GM15510 (cell line): ENCODE results near the gene TPM4.

Experiments used
- POLR2A ChIP-seq: IDR thresholded peaks from 3 replicates; pipeline ENCODE4 v1.6.1; 2011; ENCODE audit warnings: borderline replicate concordance; ENCODE audit not compliant: insufficient read length; ENCODE audit errors: extremely low read depth

The TPM4 gene

DNA sequence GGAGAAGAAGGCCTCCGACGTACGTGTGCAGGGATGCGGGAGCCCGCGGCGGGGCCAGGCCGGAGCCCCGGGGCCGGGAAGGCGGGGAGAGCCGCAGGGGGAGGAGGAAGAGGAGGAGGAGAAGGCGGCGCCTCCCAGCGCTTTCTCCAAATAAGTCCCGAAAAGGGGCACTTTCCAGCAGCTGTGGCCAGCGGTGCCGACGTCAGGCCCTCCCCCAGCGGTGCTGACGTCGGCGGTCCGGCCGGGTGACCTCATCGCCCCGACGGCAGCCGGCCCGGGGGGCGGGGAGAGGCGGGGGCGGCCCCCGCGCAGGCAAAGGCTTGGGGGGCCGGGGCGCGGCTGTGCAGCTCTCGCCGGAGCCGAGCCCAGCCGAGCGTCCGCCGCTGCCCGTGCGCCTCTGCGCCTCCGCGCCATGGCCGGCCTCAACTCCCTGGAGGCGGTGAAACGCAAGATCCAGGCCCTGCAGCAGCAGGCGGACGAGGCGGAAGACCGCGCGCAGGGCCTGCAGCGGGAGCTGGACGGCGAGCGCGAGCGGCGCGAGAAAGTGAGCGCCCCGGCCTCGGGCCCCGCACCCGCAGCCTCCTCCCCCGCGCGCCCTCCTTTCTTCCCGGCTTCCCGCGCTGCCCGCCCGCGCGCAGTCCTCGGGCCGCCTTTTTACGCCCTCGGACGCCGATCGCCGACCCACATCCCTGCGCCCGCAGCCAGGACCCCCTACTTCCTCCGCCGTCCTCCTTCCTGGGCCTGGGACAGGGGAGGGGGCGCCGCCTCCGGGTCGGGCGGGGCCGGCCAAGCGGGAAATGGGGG is at the start of gene TPM4:
Gene TPM4 (plus strand): TSS at position 342 of the 804 bp plus-strand sequence. CDS start 71 bp downstream, at position 413.
- peak; percentile 88 for TF ChIP-seq POLR2A

DNA sequence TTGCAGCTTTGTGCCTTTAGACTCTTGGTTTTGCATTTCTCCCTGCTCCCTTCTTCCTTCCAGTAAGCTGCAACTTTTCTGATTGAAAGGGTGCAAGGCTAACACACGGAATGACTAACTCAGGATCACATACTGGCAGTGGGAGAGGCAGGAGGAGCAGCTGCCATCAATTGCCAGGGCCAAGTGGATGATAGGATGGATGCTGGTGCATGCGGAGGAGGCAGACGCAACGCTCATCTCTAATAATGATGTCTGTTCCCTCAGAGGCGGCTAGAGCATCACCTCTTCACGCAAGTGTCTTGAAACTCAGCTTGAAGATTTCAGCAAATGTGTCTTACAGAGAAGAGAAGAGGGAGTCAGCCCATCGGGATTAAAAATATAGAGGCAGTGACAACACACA is 49.5 kb upstream of the TPM4 start:
- TF ChIP-seq POLR2A, result no peak

DNA sequence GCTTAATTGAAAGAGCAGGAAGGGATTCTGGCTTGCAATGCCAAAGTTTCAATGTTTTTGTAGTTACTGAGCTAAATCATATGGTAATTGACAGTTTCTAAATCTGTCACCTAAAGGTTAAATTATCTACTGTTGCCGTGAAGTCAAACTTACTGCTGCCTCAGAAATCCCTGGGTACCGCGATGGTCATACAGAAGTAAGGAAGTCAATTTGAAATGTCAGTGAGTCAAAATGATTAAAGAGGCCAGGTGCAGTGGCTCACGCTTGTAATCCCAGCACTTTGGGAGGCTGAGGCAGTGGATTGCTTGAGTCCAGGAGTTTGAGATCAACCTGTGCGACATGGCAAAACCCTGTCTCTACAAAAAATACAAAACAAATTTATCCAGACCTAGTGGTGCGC is 48.8 kb upstream of the TPM4 start:
- no peak for TF ChIP-seq POLR2A

DNA sequence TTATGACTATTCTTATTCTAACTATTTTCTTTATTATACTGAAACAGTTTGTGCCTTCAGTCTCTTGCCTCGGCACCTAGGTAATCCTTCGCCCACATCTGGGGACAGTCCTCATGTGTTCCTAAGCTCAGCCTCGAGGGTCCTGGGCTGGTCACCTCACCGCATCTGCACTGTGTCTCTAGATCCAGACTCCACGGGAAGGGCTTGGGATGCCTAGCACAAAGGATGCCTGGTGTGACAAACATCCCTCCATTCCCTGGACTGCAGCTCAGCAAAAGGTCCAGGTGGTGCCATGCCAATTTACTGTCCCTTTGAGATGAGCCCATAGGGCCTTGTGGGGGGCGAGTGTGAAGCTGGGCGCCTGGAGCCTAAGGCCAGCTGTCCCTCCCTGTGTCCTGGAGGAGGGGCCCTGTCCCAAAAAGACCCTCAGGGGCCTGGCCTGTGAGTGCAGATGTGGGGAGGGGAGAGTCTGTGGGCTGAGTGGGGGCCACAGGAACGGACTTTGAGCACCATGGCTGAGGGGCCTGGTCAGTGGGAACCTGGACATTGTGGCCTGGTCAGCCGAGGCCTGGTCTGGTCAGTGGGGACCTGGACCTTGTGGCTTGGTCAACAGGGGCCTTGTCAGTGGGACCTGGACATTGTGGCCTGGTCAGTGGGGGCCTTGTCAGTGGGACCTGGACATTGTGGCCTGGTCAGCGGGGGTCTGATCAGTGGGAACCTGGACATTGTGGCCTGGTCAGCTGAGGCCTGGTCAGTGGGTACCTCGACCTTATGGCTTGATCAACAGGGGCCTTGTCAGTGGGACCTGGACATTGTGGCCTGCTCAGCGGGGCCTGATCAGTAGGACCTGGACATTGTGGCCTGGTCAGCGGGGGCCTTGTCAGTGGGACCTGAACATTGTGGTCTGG is 45.1 kb upstream of the TPM4 start:
- no peak for TF ChIP-seq POLR2A

DNA sequence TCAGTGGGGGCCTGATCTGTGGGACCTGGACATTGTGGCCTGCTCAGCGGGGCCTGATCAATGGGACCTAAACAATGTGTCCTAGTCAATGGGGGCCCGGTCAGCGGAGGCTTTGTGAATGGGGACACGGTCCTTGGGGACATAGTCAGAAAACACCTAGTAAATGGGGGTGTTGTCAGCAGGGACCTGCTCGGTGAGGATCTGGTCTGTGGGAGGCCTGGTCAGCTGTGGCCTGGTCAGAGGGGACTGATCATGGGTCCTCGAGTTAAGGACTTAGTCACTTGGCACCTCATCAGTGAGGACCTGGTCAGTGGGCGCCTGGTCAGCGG is 44.5 kb upstream of the TPM4 start:
- TF ChIP-seq POLR2A, result no peak

DNA sequence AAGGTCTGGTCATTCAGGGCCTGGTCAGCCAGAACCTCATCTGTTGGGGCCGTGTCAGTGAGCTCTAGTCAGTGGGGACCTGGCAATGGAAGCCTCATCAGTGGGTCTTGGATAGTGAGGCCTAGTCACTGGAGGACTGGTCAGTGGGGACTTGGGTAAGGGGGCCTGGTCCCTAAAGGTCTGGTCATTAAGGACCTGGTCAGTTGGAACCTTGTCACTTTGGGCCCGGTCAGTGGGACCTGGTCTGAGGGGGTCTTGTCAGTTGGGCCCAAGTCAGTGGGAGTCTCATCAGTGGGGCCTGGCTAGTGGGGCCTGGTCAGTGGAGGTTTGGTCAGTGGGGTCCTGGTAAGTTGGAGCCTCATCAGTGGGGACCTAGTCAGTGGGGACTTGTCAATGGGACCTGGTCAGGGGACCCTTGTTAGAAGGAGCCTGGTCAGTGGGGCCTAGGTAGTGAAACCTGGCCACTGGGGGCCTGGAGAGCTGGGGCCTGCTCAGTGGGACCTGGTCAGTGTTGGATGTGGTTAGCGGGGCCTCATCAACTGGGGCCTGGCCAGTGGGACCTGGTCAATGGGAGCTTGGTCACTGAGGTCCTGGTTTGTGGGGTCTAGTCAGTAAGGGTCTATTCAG is 43.7 kb upstream of the TPM4 start:
- no peak for TF ChIP-seq POLR2A

DNA sequence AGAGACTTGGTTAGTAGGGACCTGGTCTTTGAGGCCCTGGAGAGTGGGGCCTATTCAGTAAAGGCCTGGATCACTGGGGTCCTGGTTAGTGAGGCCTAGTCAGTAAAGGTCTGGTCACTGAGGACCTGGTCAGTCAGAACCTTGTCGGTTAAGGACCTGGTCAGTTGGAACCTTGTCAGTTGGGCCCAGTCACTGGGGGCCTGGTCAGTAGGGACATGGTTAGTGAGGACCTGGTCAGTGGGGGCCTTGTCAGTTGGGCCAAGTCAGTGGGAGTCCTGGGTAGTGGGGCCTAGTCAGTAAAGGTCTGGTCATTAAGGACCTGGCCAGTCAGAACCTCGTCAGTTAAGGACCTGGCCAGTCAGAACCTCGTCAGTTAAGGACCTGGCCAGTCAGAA is 43.2 kb upstream of the TPM4 start:
- no peak for TF ChIP-seq POLR2A

DNA sequence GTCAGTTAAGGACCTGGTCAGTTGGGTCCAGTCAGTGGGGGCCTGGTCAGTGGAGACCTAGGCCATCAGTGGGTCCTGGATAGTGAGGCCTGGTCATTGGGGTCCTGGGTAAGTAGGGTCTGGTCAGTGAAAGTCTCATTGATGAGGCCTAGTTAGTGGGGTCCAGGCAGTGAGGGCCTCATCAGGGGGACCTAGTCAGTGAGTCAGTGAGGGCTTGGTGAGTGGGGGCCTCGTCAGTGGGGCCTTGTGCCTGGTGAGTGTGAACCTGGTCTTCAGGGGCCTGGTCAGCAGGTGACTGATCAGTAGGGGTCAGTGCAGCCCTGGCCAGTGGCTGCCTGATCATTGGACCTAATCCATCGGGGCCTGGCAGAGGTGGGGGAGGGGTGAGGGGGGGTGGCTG is 42.6 kb upstream of the TPM4 start:
- TF ChIP-seq POLR2A, result no peak

DNA sequence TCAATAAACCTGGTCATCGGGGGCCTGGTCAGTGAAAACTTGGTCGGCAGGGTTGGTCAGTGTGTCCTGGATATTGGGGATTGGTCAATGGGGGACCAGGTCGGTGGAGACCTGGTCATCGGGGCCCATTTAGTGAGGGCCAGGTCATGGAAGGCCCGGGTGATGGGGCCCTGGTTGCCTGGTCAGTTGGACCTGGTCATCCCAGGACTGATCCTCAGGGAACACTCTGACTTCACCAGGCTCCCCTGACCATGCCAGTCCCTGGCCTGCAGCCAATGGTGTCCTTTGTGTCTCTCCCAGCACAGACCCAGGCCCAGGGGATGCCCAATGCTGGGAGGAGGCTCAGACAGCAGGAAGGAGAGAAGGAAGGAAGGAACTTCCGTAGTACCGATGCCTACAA is 42.1 kb upstream of the TPM4 start:
- no peak for TF ChIP-seq POLR2A

DNA sequence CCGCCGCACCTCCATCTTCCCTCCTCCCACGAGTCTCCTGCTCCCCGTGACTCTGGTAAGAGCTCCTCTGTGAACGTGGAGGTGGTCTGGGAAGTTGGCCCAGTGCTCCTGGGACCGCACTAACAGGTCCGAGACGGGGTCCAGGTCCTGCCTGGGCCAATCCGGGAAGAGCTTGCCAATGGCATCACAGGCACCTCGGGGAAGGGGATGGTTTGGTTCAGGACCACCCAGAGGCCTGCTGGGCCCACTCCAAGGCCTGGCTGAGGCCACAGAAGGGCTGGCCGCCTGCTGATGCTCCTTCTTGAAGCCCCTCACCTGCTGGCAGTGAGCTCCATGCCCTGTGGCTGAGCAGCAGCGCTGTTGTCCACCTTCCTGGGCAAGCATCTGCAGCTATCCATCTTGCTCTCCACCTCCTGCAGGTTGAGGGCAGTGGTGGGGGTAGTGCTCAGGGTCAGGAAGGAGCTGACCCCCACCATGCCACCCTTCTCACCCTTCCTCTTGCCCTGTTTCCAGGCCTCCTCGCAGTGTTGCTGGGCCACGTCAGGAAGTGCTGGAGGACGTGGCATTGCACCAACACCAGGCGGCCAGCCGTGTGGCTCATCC is 41.2 kb upstream of the TPM4 start:
- TF ChIP-seq POLR2A, result no peak

DNA sequence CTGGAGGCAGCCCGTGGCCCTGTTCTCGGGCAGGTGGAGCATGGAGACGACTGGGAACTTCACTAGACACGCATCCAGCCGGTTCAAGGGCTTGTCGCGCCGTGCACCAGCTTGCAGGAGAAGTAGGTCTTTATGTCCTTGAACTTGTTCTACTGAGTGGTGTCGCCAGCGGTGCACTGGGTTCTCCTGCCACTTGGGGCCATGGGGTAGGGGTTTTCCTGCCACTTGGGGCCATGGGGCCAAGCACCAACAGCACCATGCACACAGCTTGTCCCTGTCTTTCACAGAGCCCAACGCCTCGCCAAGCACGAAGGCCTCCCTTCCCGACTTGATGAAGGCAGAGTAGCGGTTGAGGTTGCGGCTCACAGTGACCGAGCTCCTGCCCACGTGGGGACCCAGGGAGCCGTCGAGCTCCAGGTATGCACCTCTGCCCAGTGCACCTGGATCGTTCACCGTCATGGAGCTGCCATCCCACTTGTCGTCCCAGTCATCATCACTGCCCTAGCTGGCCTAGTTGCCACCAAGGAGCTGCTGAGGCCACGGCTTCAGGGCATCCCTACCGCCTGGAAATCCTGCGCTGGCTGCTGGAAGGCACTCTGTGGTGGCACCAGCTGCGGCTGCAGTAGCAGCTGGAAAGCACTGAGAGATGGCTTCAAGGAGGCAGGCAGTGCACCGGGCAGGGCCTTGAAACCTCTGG is 40.5 kb upstream of the TPM4 start:
- no peak for TF ChIP-seq POLR2A

DNA sequence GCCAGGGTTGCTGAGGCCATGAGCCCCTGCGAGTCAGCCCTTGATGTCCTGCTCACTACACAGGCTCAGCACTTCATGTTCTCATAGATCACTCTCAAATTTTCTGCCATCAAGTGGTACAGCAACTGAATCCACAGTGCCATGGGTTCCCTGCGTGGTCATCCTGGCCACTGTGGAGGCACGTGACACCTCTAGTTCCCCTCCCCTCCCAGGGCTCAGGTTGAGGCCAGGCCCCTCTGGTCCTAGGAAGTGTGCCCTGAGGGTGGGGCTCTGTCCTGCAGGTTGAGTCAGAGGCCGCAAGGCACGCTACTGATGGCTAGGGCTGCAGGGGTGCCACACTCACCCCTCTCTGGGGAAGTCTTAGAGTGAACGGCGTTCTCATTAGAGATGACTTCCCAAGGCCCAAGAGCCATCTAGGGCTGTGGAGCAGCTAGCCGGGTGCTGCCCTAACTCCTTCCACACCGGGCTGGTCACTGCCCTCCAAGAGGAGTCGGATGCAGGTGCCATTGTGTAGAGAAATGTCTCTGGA is 39.8 kb upstream of the TPM4 start:
- no peak for TF ChIP-seq POLR2A

DNA sequence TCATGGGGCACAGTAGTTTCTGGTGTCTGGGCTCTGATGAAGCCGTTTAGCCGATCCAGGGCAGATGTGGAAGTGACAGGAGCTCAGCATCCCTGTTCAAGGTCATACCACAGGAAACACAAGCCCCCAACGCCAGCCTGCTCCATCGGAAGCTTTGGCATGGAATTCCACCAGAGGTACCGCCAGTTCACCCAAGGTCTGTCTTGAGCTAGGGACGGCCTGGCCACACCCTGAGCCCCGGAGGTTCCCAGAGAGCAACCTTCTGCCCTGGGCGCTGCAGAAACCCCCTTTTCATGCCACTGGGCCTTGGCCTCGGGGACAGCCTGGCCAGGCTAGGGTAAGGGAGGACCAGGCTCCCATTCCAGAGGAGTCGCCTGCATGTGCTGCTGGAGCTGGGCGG is 39.4 kb upstream of the TPM4 start:
- no peak for TF ChIP-seq POLR2A
